ENCODE results near the gene HHLA2. TPM values are rescaled to one million over a fixed set of nuclear protein-coding genes. Genes with fewer than 3 reads are reported as not detected.

HHLA2 gene
- total RNA-seq, 2 donors from 2014 or later = not detected

- H3K27me3 ChIP-seq (ENCODE audit: control insufficient read depth, insufficient read depth, low read length, poor library complexity, severe bottlenecking) = peaks cover 67% of the 10 kb centered on the region
- no peaks in the 10 kb centered on the region for H3K4me1 ChIP-seq (ENCODE audit: control insufficient read depth, insufficient read depth, low read length)
- DNase-seq = no peak
- peaks cover 8% of the 10 kb centered on the region for H3K4me1 Mint-ChIP-seq
- no peak overlapping the region for H3K9ac ChIP-seq (ENCODE audit: extremely low read depth, low read length, poor library complexity, severe bottlenecking)
- H3K4me3 Mint-ChIP-seq = no peak overlapping the region
- H3K9me3 ChIP-seq (ENCODE audit: control insufficient read depth, low read length) = no peaks in the 10 kb centered on the region
- TF ChIP-seq CTCF (conservative IDR thresholded peaks at IDR 0.05) = no peak
- no peaks in the 10 kb centered on the region for H3K36me3 Mint-ChIP-seq (ENCODE audit: low read depth)
- no peak overlapping the region for H3K27ac Mint-ChIP-seq
- H3K4me3 ChIP-seq (ENCODE audit: low read length) = no peak overlapping the region
- WGBS, 2 experiments (ENCODE audit: insufficient coverage in 1 of 2, insufficient read length in 1 of 2) = 93 to 100% methylated on average over 1 to 2 of the region's 3 CpGs
- H3K9me3 Mint-ChIP-seq = no peaks in the 10 kb centered on the region
- H3K36me3 ChIP-seq (ENCODE audit: control insufficient read depth, insufficient read depth, low read length) = no peaks in the 10 kb centered on the region
- peaks cover 25% of the 10 kb centered on the region for H3K27me3 Mint-ChIP-seq (ENCODE audit: insufficient read depth)
- H3K27ac ChIP-seq (ENCODE audit: low read depth, low read length) = no peak overlapping the region
Measured at GRCh38 chr3:108394563-108394962, 98.2 kb downstream of the HHLA2 start.

GRCh38 chr3:108396336-108396735 is 100.0 kb downstream of the HHLA2 start:
- Histone ChIP-seq H3K4me3 (ENCODE audit: low read length) (no peak overlapping the region), H3K9ac (ENCODE audit: extremely low read depth, low read length, poor library complexity, severe bottlenecking) (no peak overlapping the region), H3K9me3 (ENCODE audit: control insufficient read depth, low read length) (peaks cover 7% of the 10 kb centered on the region), H3K27ac (ENCODE audit: low read depth, low read length) (no peak overlapping the region), H3K36me3 (ENCODE audit: control insufficient read depth, insufficient read depth, low read length) (no peaks in the 10 kb centered on the region), H3K4me1 (ENCODE audit: control insufficient read depth, insufficient read depth, low read length) (no peaks in the 10 kb centered on the region), H3K27me3 (ENCODE audit: control insufficient read depth, insufficient read depth, low read length, poor library complexity, severe bottlenecking) (peaks cover 84% of the 10 kb centered on the region)
- peak; percentile 53 for DNase-seq
- no peak overlapping the region for H3K27ac Mint-ChIP-seq
- H3K4me1 Mint-ChIP-seq = peaks cover 8% of the 10 kb centered on the region
- no peaks in the 10 kb centered on the region for H3K9me3 Mint-ChIP-seq
- no peak overlapping the region for H3K4me3 Mint-ChIP-seq
- 64% methylated on average over 1 of the region's 1 CpG; no CpG with 5 or more reads in 1 of the 2 experiments for WGBS, 2 experiments (ENCODE audit: insufficient coverage in 1 of 2, insufficient read length in 1 of 2)
- peaks cover 42% of the 10 kb centered on the region for H3K27me3 Mint-ChIP-seq (ENCODE audit: insufficient read depth)
- no peaks in the 10 kb centered on the region for H3K36me3 Mint-ChIP-seq (ENCODE audit: low read depth)
- no peak for TF ChIP-seq CTCF (conservative IDR thresholded peaks at IDR 0.05)

DNA sequence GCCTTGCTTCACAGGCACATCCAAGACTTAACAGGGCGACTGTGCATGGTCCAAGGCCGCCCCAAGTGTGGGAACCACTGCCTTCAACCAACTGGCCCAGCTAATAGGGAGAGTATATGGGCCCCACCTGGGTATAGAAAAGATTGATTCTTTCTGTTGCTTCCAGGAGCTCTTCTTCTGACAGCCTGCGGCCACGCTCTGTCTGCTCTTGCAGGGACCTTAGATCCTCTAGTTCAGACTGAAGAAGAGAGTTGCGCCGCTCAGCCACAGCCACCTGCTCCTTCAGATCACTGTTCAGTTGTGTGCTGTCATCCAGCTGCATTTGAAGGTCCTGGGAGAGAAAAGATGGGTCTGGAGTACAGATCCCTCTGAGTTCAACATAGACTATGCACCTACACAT is 102.2 kb downstream of the HHLA2 start:
- Histone ChIP-seq H3K9me3 (ENCODE audit: control insufficient read depth, low read length) (peaks cover 7% of the 10 kb centered on the region), H3K27me3 (ENCODE audit: control insufficient read depth, insufficient read depth, low read length, poor library complexity, severe bottlenecking) (peaks cover 84% of the 10 kb centered on the region), H3K4me1 (ENCODE audit: control insufficient read depth, insufficient read depth, low read length) (no peaks in the 10 kb centered on the region), H3K4me3 (ENCODE audit: low read length) (no peak overlapping the region), H3K27ac (ENCODE audit: low read depth, low read length) (no peak overlapping the region), H3K36me3 (ENCODE audit: control insufficient read depth, insufficient read depth, low read length) (no peaks in the 10 kb centered on the region), H3K9ac (ENCODE audit: extremely low read depth, low read length, poor library complexity, severe bottlenecking) (no peak overlapping the region)
- H3K36me3 Mint-ChIP-seq (ENCODE audit: low read depth) = no peaks in the 10 kb centered on the region
- H3K4me3 Mint-ChIP-seq = no peak overlapping the region
- no peaks in the 10 kb centered on the region for H3K9me3 Mint-ChIP-seq
- TF ChIP-seq CTCF (conservative IDR thresholded peaks at IDR 0.05) = no peak
- H3K4me1 Mint-ChIP-seq = peaks cover 8% of the 10 kb centered on the region
- H3K27ac Mint-ChIP-seq = no peak overlapping the region
- H3K27me3 Mint-ChIP-seq (ENCODE audit: insufficient read depth) = peaks cover 60% of the 10 kb centered on the region
- DNase-seq = no peak
- WGBS, 2 experiments (ENCODE audit: insufficient coverage in 1 of 2, insufficient read length in 1 of 2) = 92 to 100% methylated on average over 6 of the region's 6 CpGs
